Large intestine (tissue), 3 donors: ENCODE measurements around the gene USH2A. TPM values are rescaled to one million over a fixed set of nuclear protein-coding genes. Genes with fewer than 3 reads are reported as not detected.

ENCODE experiments used
- DNase-seq, 2 donors: peaks; one replicate each; pipeline versions ENCODE4 v3.0.0 to v3.0.0-alpha.2; 2013
- H3K27ac ChIP-seq: one replicate; pipeline ENCODE4 v1.5.1; 2013; ENCODE audit warnings: low read length
- H3K27me3 ChIP-seq: 2 replicates; pipeline ENCODE4 v1.6.1; 2013; ENCODE audit warnings: low read length; ENCODE audit not compliant: control insufficient read depth, insufficient read depth
- H3K36me3 ChIP-seq: 2 replicates; pipeline ENCODE4 v1.6.1; 2013; ENCODE audit warnings: low read length; ENCODE audit not compliant: control insufficient read depth, insufficient read depth
- H3K4me1 ChIP-seq: one replicate; pipeline ENCODE4 v1.6.1; 2013; ENCODE audit warnings: low read length; ENCODE audit not compliant: control insufficient read depth, insufficient read depth
- H3K4me3 ChIP-seq: one replicate; pipeline ENCODE4 v1.5.1; 2013; ENCODE audit warnings: low read length
- H3K9me3 ChIP-seq: one replicate; pipeline ENCODE4 v1.6.1; 2013; ENCODE audit warnings: mild to moderate bottlenecking, low read depth, low read length, moderate library complexity; ENCODE audit not compliant: control insufficient read depth
- WGBS: methylation state at CpG from one replicate; pipeline ENCODE4 v1.1.5; 2013; ENCODE audit warnings: low lambda C conversion rate; ENCODE audit not compliant: insufficient coverage; 5-methylcytosine and 5-hydroxymethylcytosine counted together
- polyA plus RNA-seq: library from polyadenylated mRNA; unstranded; fragments of 120-200 nt; gene quantifications from one replicate; pipeline ENCODE4 v1.2.1, GENCODE V29; 2013

USH2A gene
- polyA plus RNA-seq, 1 donor = 0.06 TPM

GRCh38 chr1:215672482-215672881, 750.8 kb downstream of the USH2A start:
- no CpG with 5 or more reads among the region's 2 CpGs for WGBS
- H3K27me3 ChIP-seq = no peaks in the 10 kb centered on the region
- DNase-seq = no peak

GRCh38 chr1:215669806-215670491, 753.3 kb downstream of the USH2A start:
- DNase-seq = no peak
- 57% methylated on average over 1 of the region's 4 CpGs for WGBS
- Histone ChIP-seq H3K9me3 (no peaks in the 10 kb centered on the region), H3K4me3 (no peak overlapping the region), H3K27ac (no peak overlapping the region), H3K27me3 (no peaks in the 10 kb centered on the region), H3K36me3 (no peaks in the 10 kb centered on the region), H3K4me1 (no peaks in the 10 kb centered on the region)

More at GRCh38 chr1:215672482-215672881, 750.8 kb downstream of the USH2A start:
- Histone ChIP-seq H3K4me3 (no peak overlapping the region), H3K36me3 (no peaks in the 10 kb centered on the region), H3K9me3 (no peaks in the 10 kb centered on the region), H3K4me1 (no peaks in the 10 kb centered on the region), H3K27ac (no peak overlapping the region)

GRCh38 chr1:215667761-215668160, 755.5 kb downstream of the USH2A start:
- no peaks in the 10 kb centered on the region for H3K27me3 ChIP-seq
- DNase-seq = no peak
- no peaks in the 10 kb centered on the region for H3K9me3 ChIP-seq
- no peaks in the 10 kb centered on the region for H3K36me3 ChIP-seq
- no peaks in the 10 kb centered on the region for H3K4me1 ChIP-seq
- 100% methylated on average over 1 of the region's 2 CpGs for WGBS
- no peak overlapping the region for H3K27ac ChIP-seq
- H3K4me3 ChIP-seq = no peak overlapping the region

DNA sequence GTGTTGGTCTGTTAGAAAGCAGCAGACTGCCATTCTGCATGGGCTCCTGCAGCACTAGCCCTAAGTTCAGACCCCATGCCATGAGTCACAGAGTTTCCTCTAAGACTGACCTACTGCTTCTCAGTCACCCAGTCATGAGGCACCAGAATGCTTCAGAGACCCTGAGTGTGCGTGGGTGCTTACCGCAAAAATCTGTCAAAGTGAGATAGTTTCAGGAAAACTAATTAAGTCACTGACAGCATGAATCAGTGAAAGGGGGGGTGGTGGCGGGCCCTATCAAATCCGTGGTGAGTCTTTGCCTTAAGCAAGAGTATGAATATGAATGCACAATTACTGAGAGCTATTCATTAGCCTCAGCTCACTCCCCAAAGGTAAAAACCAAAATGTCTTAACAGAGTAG, 758.0 kb downstream of the USH2A start:
- H3K9me3 ChIP-seq = no peaks in the 10 kb centered on the region
- H3K27ac ChIP-seq = no peak overlapping the region
- H3K27me3 ChIP-seq = no peaks in the 10 kb centered on the region
- no peaks in the 10 kb centered on the region for H3K36me3 ChIP-seq
- no peak overlapping the region for H3K4me3 ChIP-seq
- no CpG with 5 or more reads among the region's 4 CpGs for WGBS
- DNase-seq = no peak
- H3K4me1 ChIP-seq = no peaks in the 10 kb centered on the region

GRCh38 chr1:215661033-215661432, 762.2 kb downstream of the USH2A start:
- DNase-seq = no peak
- Histone ChIP-seq H3K4me1 (no peaks in the 10 kb centered on the region), H3K4me3 (no peak overlapping the region), H3K36me3 (no peaks in the 10 kb centered on the region), H3K9me3 (no peaks in the 10 kb centered on the region), H3K27me3 (no peaks in the 10 kb centered on the region), H3K27ac (no peak overlapping the region)
- no CpG with 5 or more reads among the region's 1 CpG for WGBS

DNA sequence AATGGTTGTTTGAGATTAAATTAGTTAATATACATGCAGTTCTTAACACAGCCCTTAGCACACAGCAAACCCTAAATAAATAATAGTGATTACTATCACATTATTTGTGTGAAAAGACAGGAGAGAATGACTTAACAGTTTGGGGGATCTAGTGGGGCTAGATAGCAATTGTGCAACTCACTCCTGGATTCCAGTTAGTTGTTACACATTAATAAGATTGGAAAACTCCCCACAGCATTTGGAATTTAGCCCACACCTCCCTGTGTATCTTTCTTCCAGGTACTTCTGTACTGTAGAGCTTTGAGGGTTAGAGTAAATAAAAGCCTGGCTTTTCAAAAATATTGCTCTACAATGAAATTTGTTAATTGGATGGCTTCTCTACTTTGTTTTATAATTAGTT, 763.0 kb downstream of the USH2A start:
- H3K4me3 ChIP-seq = no peak overlapping the region
- H3K4me1 ChIP-seq = no peaks in the 10 kb centered on the region
- no peaks in the 10 kb centered on the region for H3K9me3 ChIP-seq
- no peaks in the 10 kb centered on the region for H3K36me3 ChIP-seq
- no peaks in the 10 kb centered on the region for H3K27me3 ChIP-seq
- no peak overlapping the region for H3K27ac ChIP-seq
- DNase-seq = no peak

DNA sequence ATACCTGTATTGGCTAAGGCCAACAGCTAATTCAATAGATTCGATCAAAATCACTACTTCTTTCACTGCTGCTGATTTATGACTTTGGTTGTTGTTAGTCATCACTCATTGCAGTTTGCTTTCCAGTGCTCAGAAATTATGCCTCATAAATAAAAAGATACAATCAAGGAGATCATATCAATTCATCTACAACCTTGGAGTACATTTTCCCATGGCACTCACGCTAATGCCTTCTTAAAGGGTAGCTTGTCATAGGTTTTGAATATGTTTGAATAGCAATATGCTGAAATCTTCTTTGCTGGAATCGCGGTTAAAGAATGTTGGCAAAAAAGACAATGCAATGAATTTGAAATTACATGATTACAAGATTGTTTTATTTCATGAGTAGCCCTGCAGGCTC, 766.2 kb downstream of the USH2A start:
- WGBS = 93% methylated on average over 3 of the region's 4 CpGs

DNA sequence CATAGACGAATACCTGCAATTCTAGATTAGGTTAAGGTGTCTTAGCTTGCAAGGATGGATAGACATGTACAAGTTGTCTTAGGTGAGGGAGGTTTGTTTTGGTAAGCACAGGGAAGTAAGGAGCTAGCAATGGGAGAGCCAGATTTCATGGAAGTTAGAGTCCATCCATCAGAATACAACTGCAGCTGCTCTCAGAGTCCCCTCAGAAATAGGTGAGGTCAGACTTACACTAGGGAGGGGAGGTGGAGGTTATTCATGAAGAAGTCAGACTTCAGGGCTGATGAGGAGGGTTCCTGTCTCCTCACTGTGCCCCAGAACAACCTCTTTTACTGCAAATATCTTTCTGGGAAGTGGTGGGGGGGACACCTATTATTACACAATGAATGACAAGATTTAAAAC, 770.9 kb downstream of the USH2A start:
- H3K4me3 ChIP-seq = no peak overlapping the region
- H3K4me1 ChIP-seq = no peaks in the 10 kb centered on the region
- H3K36me3 ChIP-seq = no peaks in the 10 kb centered on the region
- no peaks in the 10 kb centered on the region for H3K9me3 ChIP-seq
- H3K27me3 ChIP-seq = no peaks in the 10 kb centered on the region
- no peak for DNase-seq
- H3K27ac ChIP-seq = no peak overlapping the region
- 100% methylated on average over 1 of the region's 1 CpG for WGBS

More for the DNA sequence above, 766.2 kb downstream of the USH2A start:
- Histone ChIP-seq H3K27ac (no peak overlapping the region), H3K36me3 (no peaks in the 10 kb centered on the region), H3K4me1 (no peaks in the 10 kb centered on the region), H3K9me3 (no peaks in the 10 kb centered on the region), H3K4me3 (no peak overlapping the region), H3K27me3 (no peaks in the 10 kb centered on the region)
- DNase-seq = no peak

DNA sequence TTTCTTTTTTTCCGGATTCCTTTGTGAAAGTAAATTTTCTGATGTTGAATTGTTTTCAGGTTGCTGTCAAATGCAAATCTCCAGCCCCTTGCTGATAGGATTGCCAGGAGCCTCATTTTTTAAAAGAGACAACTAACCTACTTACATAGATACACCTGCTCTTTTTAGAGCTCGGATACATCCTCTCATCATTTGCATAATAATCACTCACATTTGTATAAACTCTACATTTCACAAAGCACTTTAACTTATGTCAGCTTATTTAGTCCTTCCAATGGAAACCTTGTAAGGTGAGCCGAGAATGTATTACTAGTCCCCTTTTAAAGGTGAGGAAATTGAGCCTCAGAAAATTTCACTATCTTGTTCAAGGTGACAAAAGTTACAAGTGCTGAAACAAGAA, 771.4 kb downstream of the USH2A start:
- 40% methylated on average over 1 of the region's 3 CpGs for WGBS

GRCh38 chr1:215650446-215651149, 772.6 kb downstream of the USH2A start:
- H3K4me3 ChIP-seq = no peak overlapping the region
- no CpG with 5 or more reads among the region's 9 CpGs for WGBS
- H3K9me3 ChIP-seq = no peaks in the 10 kb centered on the region
- no peak for DNase-seq
- no peaks in the 10 kb centered on the region for H3K27me3 ChIP-seq
- no peaks in the 10 kb centered on the region for H3K4me1 ChIP-seq
- no peak overlapping the region for H3K27ac ChIP-seq
- no peaks in the 10 kb centered on the region for H3K36me3 ChIP-seq

More for the DNA sequence above, 771.4 kb downstream of the USH2A start:
- H3K27ac ChIP-seq = no peak overlapping the region
- no peaks in the 10 kb centered on the region for H3K36me3 ChIP-seq
- no peaks in the 10 kb centered on the region for H3K27me3 ChIP-seq
- H3K9me3 ChIP-seq = no peaks in the 10 kb centered on the region
- no peaks in the 10 kb centered on the region for H3K4me1 ChIP-seq
- H3K4me3 ChIP-seq = no peak overlapping the region
- DNase-seq = no peak

GRCh38 chr1:215648957-215649356, 774.3 kb downstream of the USH2A start:
- no peaks in the 10 kb centered on the region for H3K36me3 ChIP-seq
- no peak overlapping the region for H3K27ac ChIP-seq
- H3K9me3 ChIP-seq = no peaks in the 10 kb centered on the region
- no peaks in the 10 kb centered on the region for H3K4me1 ChIP-seq
- no peak overlapping the region for H3K4me3 ChIP-seq
- WGBS = 100% methylated on average over 1 of the region's 4 CpGs
- H3K27me3 ChIP-seq = no peaks in the 10 kb centered on the region
- DNase-seq = no peak
